Suprapubic skin (tissue), 4 donors: ENCODE results near the gene NFIA.

Experiments
- POLR2A ChIP-seq, 2 donors: fragments of 450-650 bp; IDR thresholded peaks; one replicate each; pipeline ENCODE4 v1.6.1; 2017; ENCODE audit warnings: antibody characterized with exemption in 2 of 2, mild to moderate bottlenecking in 2 of 2, moderate library complexity in 2 of 2
- POLR2AphosphoS5 ChIP-seq, 3 donors: sonication (generic); formaldehyde crosslinking; IDR thresholded peaks; one replicate each; pipeline ENCODE4 v1.6.1; 2017; ENCODE audit warnings: antibody characterized with exemption in 3 of 3
- TF ChIP-seq, protein P1 (sequence below), 2 donors: fragments of 200-600 bp in 1 of 2; fragments of 450-650 bp in 1 of 2; sonication (generic) in 1 of 2; IDR thresholded peaks; one replicate each; pipeline ENCODE4 v1.5.1; 2016 to 2019; ENCODE audit warnings: antibody characterized with exemption in 2 of 2, mild to moderate bottlenecking in 1 of 2, moderate library complexity in 1 of 2

GRCh38 chr1:61110554-61110953 lies 28.2 kb downstream of the NFIA start:
- TF ChIP-seq, protein P1, sequence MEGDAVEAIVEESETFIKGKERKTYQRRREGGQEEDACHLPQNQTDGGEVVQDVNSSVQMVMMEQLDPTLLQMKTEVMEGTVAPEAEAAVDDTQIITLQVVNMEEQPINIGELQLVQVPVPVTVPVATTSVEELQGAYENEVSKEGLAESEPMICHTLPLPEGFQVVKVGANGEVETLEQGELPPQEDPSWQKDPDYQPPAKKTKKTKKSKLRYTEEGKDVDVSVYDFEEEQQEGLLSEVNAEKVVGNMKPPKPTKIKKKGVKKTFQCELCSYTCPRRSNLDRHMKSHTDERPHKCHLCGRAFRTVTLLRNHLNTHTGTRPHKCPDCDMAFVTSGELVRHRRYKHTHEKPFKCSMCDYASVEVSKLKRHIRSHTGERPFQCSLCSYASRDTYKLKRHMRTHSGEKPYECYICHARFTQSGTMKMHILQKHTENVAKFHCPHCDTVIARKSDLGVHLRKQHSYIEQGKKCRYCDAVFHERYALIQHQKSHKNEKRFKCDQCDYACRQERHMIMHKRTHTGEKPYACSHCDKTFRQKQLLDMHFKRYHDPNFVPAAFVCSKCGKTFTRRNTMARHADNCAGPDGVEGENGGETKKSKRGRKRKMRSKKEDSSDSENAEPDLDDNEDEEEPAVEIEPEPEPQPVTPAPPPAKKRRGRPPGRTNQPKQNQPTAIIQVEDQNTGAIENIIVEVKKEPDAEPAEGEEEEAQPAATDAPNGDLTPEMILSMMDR (IDR thresholded peaks at IDR 0.05): no peak
- TF ChIP-seq POLR2AphosphoS5 (IDR thresholded peaks at IDR 0.05) (no peak), POLR2A (IDR thresholded peaks at IDR 0.05) (no peak)
